ENCODE results near the gene PLXNA2.

PLXNA2 gene

GRCh38 chr1:208224192-208224713 lies 19.9 kb downstream of the PLXNA2 start:
- no peak overlapping the region for H3K4me3 ChIP-seq (ENCODE audit: low read length)
- no peak overlapping the region for H3K9ac ChIP-seq (ENCODE audit: low read length)
- no peak overlapping the region for H3K27ac ChIP-seq (ENCODE audit: low read depth, low read length)
- no peaks in the 10 kb centered on the region for H3K36me3 ChIP-seq (ENCODE audit: control insufficient read depth, insufficient read depth, low read length)
- no peaks in the 10 kb centered on the region for H3K27me3 ChIP-seq (ENCODE audit: control insufficient read depth, insufficient read depth, low read length)
- peaks cover 16% of the 10 kb centered on the region for H3K4me1 ChIP-seq (ENCODE audit: control insufficient read depth, insufficient read depth, low read length)

- H3K27me3 ChIP-seq (ENCODE audit: control insufficient read depth, insufficient read depth, low read length): no peaks in the 10 kb centered on the region
- H3K27ac ChIP-seq (ENCODE audit: low read depth, low read length): no peak overlapping the region
- no peaks in the 10 kb centered on the region for H3K36me3 ChIP-seq (ENCODE audit: control insufficient read depth, insufficient read depth, low read length)
- H3K4me1 ChIP-seq (ENCODE audit: control insufficient read depth, insufficient read depth, low read length): peaks cover 16% of the 10 kb centered on the region
- no peak overlapping the region for H3K4me3 ChIP-seq (ENCODE audit: low read length)
- H3K9ac ChIP-seq (ENCODE audit: low read length): no peak overlapping the region
These were observed 21.0 kb downstream of the PLXNA2 start for GRCh38 chr1:208223136-208223535.

GRCh38 chr1:208222376-208223126 lies 21.6 kb downstream of the PLXNA2 start:
- no peaks in the 10 kb centered on the region for H3K36me3 ChIP-seq (ENCODE audit: control insufficient read depth, insufficient read depth, low read length)
- H3K27ac ChIP-seq (ENCODE audit: low read depth, low read length): no peak overlapping the region
- no peaks in the 10 kb centered on the region for H3K27me3 ChIP-seq (ENCODE audit: control insufficient read depth, insufficient read depth, low read length)
- peaks cover 16% of the 10 kb centered on the region for H3K4me1 ChIP-seq (ENCODE audit: control insufficient read depth, insufficient read depth, low read length)
- H3K9ac ChIP-seq (ENCODE audit: low read length): no peak overlapping the region
- no peak overlapping the region for H3K4me3 ChIP-seq (ENCODE audit: low read length)

- H3K4me1 ChIP-seq (ENCODE audit: control insufficient read depth, insufficient read depth, low read length): peaks cover 7% of the 10 kb centered on the region
- H3K36me3 ChIP-seq (ENCODE audit: control insufficient read depth, insufficient read depth, low read length): peaks cover 10% of the 10 kb centered on the region
- H3K9ac ChIP-seq (ENCODE audit: low read length): no peak overlapping the region
- H3K27ac ChIP-seq (ENCODE audit: low read depth, low read length): no peak overlapping the region
- H3K27me3 ChIP-seq (ENCODE audit: control insufficient read depth, insufficient read depth, low read length): no peaks in the 10 kb centered on the region
- no peak overlapping the region for H3K4me3 ChIP-seq (ENCODE audit: low read length)
These were observed 22.9 kb downstream of the PLXNA2 start for GRCh38 chr1:208221291-208221622.

- peaks cover 4% of the 10 kb centered on the region for H3K4me1 ChIP-seq (ENCODE audit: control insufficient read depth, insufficient read depth, low read length)
- H3K27me3 ChIP-seq (ENCODE audit: control insufficient read depth, insufficient read depth, low read length): no peaks in the 10 kb centered on the region
- no peak overlapping the region for H3K9ac ChIP-seq (ENCODE audit: low read length)
- no peak overlapping the region for H3K4me3 ChIP-seq (ENCODE audit: low read length)
- peak overlapping the region; percentile 58 for H3K27ac ChIP-seq (ENCODE audit: low read depth, low read length)
- peaks cover 22% of the 10 kb centered on the region for H3K36me3 ChIP-seq (ENCODE audit: control insufficient read depth, insufficient read depth, low read length)
These were observed 24.4 kb downstream of the PLXNA2 start for GRCh38 chr1:208219659-208220282.

- H3K4me1 ChIP-seq (ENCODE audit: control insufficient read depth, insufficient read depth, low read length): peaks cover 4% of the 10 kb centered on the region
- peak overlapping the region; percentile 58 for H3K27ac ChIP-seq (ENCODE audit: low read depth, low read length)
- no peak overlapping the region for H3K4me3 ChIP-seq (ENCODE audit: low read length)
- H3K9ac ChIP-seq (ENCODE audit: low read length): no peak overlapping the region
- H3K36me3 ChIP-seq (ENCODE audit: control insufficient read depth, insufficient read depth, low read length): peaks cover 22% of the 10 kb centered on the region
- H3K27me3 ChIP-seq (ENCODE audit: control insufficient read depth, insufficient read depth, low read length): no peaks in the 10 kb centered on the region
These were observed 25.0 kb downstream of the PLXNA2 start for GRCh38 chr1:208219098-208219658.

GRCh38 chr1:208218237-208219097 lies 25.7 kb downstream of the PLXNA2 start:
- Histone ChIP-seq H3K4me3 (ENCODE audit: low read length) (no peak overlapping the region), H3K9ac (ENCODE audit: low read length) (no peak overlapping the region), H3K36me3 (ENCODE audit: control insufficient read depth, insufficient read depth, low read length) (peaks cover 22% of the 10 kb centered on the region), H3K4me1 (ENCODE audit: control insufficient read depth, insufficient read depth, low read length) (peaks cover 4% of the 10 kb centered on the region), H3K27ac (ENCODE audit: low read depth, low read length) (no peak overlapping the region), H3K27me3 (ENCODE audit: control insufficient read depth, insufficient read depth, low read length) (no peaks in the 10 kb centered on the region)

GRCh38 chr1:208217781-208218180 lies 26.4 kb downstream of the PLXNA2 start:
- H3K4me3 ChIP-seq (ENCODE audit: low read length): no peak overlapping the region
- peaks cover 22% of the 10 kb centered on the region for H3K36me3 ChIP-seq (ENCODE audit: control insufficient read depth, insufficient read depth, low read length)
- H3K27me3 ChIP-seq (ENCODE audit: control insufficient read depth, insufficient read depth, low read length): no peaks in the 10 kb centered on the region
- no peak overlapping the region for H3K9ac ChIP-seq (ENCODE audit: low read length)
- peaks cover 4% of the 10 kb centered on the region for H3K4me1 ChIP-seq (ENCODE audit: control insufficient read depth, insufficient read depth, low read length)
- H3K27ac ChIP-seq (ENCODE audit: low read depth, low read length): peak overlapping the region; percentile 52

- H3K27me3 ChIP-seq (ENCODE audit: control insufficient read depth, insufficient read depth, low read length): no peaks in the 10 kb centered on the region
- H3K36me3 ChIP-seq (ENCODE audit: control insufficient read depth, insufficient read depth, low read length): peaks cover 22% of the 10 kb centered on the region
- H3K27ac ChIP-seq (ENCODE audit: low read depth, low read length): no peak overlapping the region
- H3K4me3 ChIP-seq (ENCODE audit: low read length): no peak overlapping the region
- H3K4me1 ChIP-seq (ENCODE audit: control insufficient read depth, insufficient read depth, low read length): peaks cover 4% of the 10 kb centered on the region
- no peak overlapping the region for H3K9ac ChIP-seq (ENCODE audit: low read length)
These were observed 27.4 kb downstream of the PLXNA2 start for GRCh38 chr1:208216806-208217205.

- no peak overlapping the region for H3K4me3 ChIP-seq (ENCODE audit: low read length)
- no peak overlapping the region for H3K9ac ChIP-seq (ENCODE audit: low read length)
- no peak overlapping the region for H3K27ac ChIP-seq (ENCODE audit: low read depth, low read length)
- peaks cover 4% of the 10 kb centered on the region for H3K4me1 ChIP-seq (ENCODE audit: control insufficient read depth, insufficient read depth, low read length)
- peaks cover 22% of the 10 kb centered on the region for H3K36me3 ChIP-seq (ENCODE audit: control insufficient read depth, insufficient read depth, low read length)
- no peaks in the 10 kb centered on the region for H3K27me3 ChIP-seq (ENCODE audit: control insufficient read depth, insufficient read depth, low read length)
These were observed 28.1 kb downstream of the PLXNA2 start for GRCh38 chr1:208216062-208216461.

GRCh38 chr1:208215393-208215792 lies 28.8 kb downstream of the PLXNA2 start:
- Histone ChIP-seq H3K27me3 (ENCODE audit: control insufficient read depth, insufficient read depth, low read length) (no peaks in the 10 kb centered on the region), H3K9ac (ENCODE audit: low read length) (no peak overlapping the region), H3K27ac (ENCODE audit: low read depth, low read length) (no peak overlapping the region), H3K4me3 (ENCODE audit: low read length) (no peak overlapping the region), H3K36me3 (ENCODE audit: control insufficient read depth, insufficient read depth, low read length) (peaks cover 22% of the 10 kb centered on the region), H3K4me1 (ENCODE audit: control insufficient read depth, insufficient read depth, low read length) (peaks cover 4% of the 10 kb centered on the region)

- Histone ChIP-seq H3K9ac (ENCODE audit: low read length) (no peak overlapping the region), H3K4me3 (ENCODE audit: low read length) (no peak overlapping the region), H3K27me3 (ENCODE audit: control insufficient read depth, insufficient read depth, low read length) (no peaks in the 10 kb centered on the region), H3K36me3 (ENCODE audit: control insufficient read depth, insufficient read depth, low read length) (peaks cover 24% of the 10 kb centered on the region), H3K4me1 (ENCODE audit: control insufficient read depth, insufficient read depth, low read length) (no peaks in the 10 kb centered on the region), H3K27ac (ENCODE audit: low read depth, low read length) (no peak overlapping the region)
These were observed 30.4 kb downstream of the PLXNA2 start for GRCh38 chr1:208213786-208214185.

All from rectal smooth muscle tissue (tissue), 1 donor.